HepG2 (cell line): ENCODE measurements around the gene ZFAND3. TPM values are rescaled to one million over a fixed set of nuclear protein-coding genes. Genes with fewer than 3 reads are reported as not detected.

ENCODE experiments used
- ATAC-seq: fragments of 200-7000 bp; cut with Tn5 transposase; 3 replicates; pipeline ENCODE4 v1.9.1; 2020; ENCODE audit warnings: mild to moderate bottlenecking, moderate library complexity
- BruUV-seq: library from RNA; stranded (reverse); fragments of 400-500 nt; replicated peaks from 2 replicates; lab custom pipeline; 2021; lab: Mats Ljungman, UMichigan
- CTCF ChIA-PET: fragments of 300-600 bp; formaldehyde crosslinking; extraction: SDS; loops from one replicate; lab custom pipeline; 2021; ENCODE audit warnings: low total read pairs, inconsistent platforms, low intra/inter-chr PET ratio; lab: Yijun Ruan, JAX
- POLR2A ChIA-PET: fragments of 350-600 bp; sonication (Branson Sonifier 250); formaldehyde crosslinking; loops from one replicate; lab custom pipeline; 2020; ENCODE audit warnings: antibody characterized with exemption, inconsistent platforms; lab: Yijun Ruan, JAX
- DNase-seq: peaks from one replicate; pipeline ENCODE4 v3.0.0-alpha.2; 2015; ENCODE audit warnings: low spot score
- FAIRE-seq: peaks from 3 replicates; lab custom pipeline; 2011; peaks lifted over from hg19 to GRCh38; lab: Jason Lieb, UNC
- H2AFZ ChIP-seq: one replicate; pipeline ENCODE4 v1.6.1; 2011; ENCODE audit warnings: low read length, inconsistent platforms
- H3K27ac ChIP-seq: fragments of 300-600 bp; 3 replicates; pipeline ENCODE4 v1.8.0; 2011; ENCODE audit warnings: mixed run types, mild to moderate bottlenecking, mixed read lengths, low read length, inconsistent platforms; ENCODE audit not compliant: insufficient read depth; ENCODE audit errors: extremely low read length
- H3K27me3 ChIP-seq, 2 experiments: fragments of 200-600 bp in 1 of 2; 2 replicates in 1 of 2; 3 replicates in 1 of 2; pipeline versions ENCODE4 v1.6.0 to v1.8.0; 2011; ENCODE audit warnings: low read length in 2 of 2, mild to moderate bottlenecking in 2 of 2, moderate library complexity in 2 of 2, inconsistent platforms in 1 of 2; ENCODE audit not compliant: insufficient read depth in 2 of 2, control insufficient read depth in 1 of 2
- H3K36me3 ChIP-seq, 2 experiments: fragments of 200-600 bp in 1 of 2; replicated peaks in 1 of 2; 2 replicates in 1 of 2; 3 replicates in 1 of 2; pipeline versions ENCODE4 v1.5.1 to v1.8.0; 2011; ENCODE audit warnings: low read length in 2 of 2, inconsistent platforms in 1 of 2; ENCODE audit not compliant: insufficient read depth in 2 of 2, control insufficient read depth in 1 of 2
- H3K4me1 ChIP-seq: 2 replicates; pipeline ENCODE4 v1.5.1; 2012; ENCODE audit warnings: low read length, inconsistent platforms; ENCODE audit not compliant: insufficient read depth
- H3K4me2 ChIP-seq: 2 replicates; pipeline ENCODE4 v1.6.0; 2011; ENCODE audit warnings: low read depth, low read length, inconsistent platforms
- H3K4me3 ChIP-seq, 3 experiments: fragments of 200-600 bp in 1 of 3; sonication (generic), shearing (Covaris generic) in 1 of 3; replicated peaks in 1 of 3; 2 replicates each; pipeline ENCODE4 v1.5.1; 2011 to 2016; ENCODE audit warnings: low read length in 3 of 3, inconsistent platforms in 2 of 3, low read depth in 2 of 3, mild to moderate bottlenecking in 2 of 3, control low read depth in 1 of 3, mixed read lengths in 1 of 3; ENCODE audit not compliant: insufficient read depth in 1 of 3
- H3K79me2 ChIP-seq: one replicate; pipeline ENCODE4 v1.6.1; 2011; ENCODE audit warnings: low read length, inconsistent platforms; ENCODE audit not compliant: insufficient read depth
- H3K9ac ChIP-seq: 2 replicates; pipeline ENCODE4 v1.6.0; 2011; ENCODE audit warnings: mild to moderate bottlenecking, low read depth, low read length, inconsistent platforms; ENCODE audit not compliant: insufficient read depth
- H3K9me3 ChIP-seq: 2 replicates; pipeline ENCODE4 v1.5.1; 2012; ENCODE audit warnings: mild to moderate bottlenecking, low read length
- H4K20me1 ChIP-seq: 2 replicates; pipeline ENCODE4 v1.6.0; 2011; ENCODE audit warnings: inconsistent platforms, mild to moderate bottlenecking, low read length, moderate library complexity; ENCODE audit not compliant: insufficient read depth
- ELF1 ChIP-seq: sonication (generic); formaldehyde crosslinking; IDR thresholded peaks from 2 replicates; pipeline ENCODE4 v1.4.0; 2020; ENCODE audit warnings: missing genetic modification reagents
- IRF2 ChIP-seq: IDR thresholded peaks from 2 replicates; pipeline ENCODE4 v1.6.1; 2018; ENCODE audit warnings: missing genetic modification reagents, missing compliant biosample characterization
- NKX3-1 ChIP-seq: sonication (generic); formaldehyde crosslinking; IDR thresholded peaks from 2 replicates; pipeline ENCODE4 v1.5.0; 2020; ENCODE audit warnings: missing genetic modification reagents
- SMAD9 ChIP-seq: sonication (generic); formaldehyde crosslinking; IDR thresholded peaks from 2 replicates; pipeline ENCODE4 v1.5.1; 2020; ENCODE audit warnings: mild to moderate bottlenecking, missing genetic modification reagents
- SOX5 ChIP-seq: IDR thresholded peaks from 2 replicates; pipeline ENCODE4 v1.6.1; 2016; ENCODE audit warnings: borderline replicate concordance
- ZNF260 ChIP-seq: sonication (generic); formaldehyde crosslinking; IDR thresholded peaks from 2 replicates; pipeline ENCODE4 v1.4.0; 2020; ENCODE audit warnings: missing genetic modification reagents, low read depth, mild to moderate bottlenecking, borderline replicate concordance
- ZNF776 ChIP-seq: sonication (generic); formaldehyde crosslinking; IDR thresholded peaks from 2 replicates; pipeline ENCODE4 v1.4.0; 2020; ENCODE audit warnings: mild to moderate bottlenecking, missing genetic modification reagents
- WGBS: methylation state at CpG from one replicate; pipeline ENCODE4 v1.1.6; 2017; ENCODE audit warnings: low lambda C conversion rate; 5-methylcytosine and 5-hydroxymethylcytosine counted together
- in situ Hi-C: cut with HindIII; loops from 2 replicates; pipeline ENCODE4 v1.10.0; 2017; ENCODE audit warnings: low pct_unique_long_range_greater_than_20kb; ENCODE audit not compliant: extremely low pct_ligation_motif_present
- intact Hi-C: fragments of 100-400 bp; cut with micrococcal nuclease; formaldehyde crosslinking; loops from one replicate; pipeline ENCODE4 v1.10.0; 2022; ENCODE audit not compliant: unreplicated experiment
- polyA plus RNA-seq, 8 experiments: library from polyadenylated mRNA; depleted of rRNA in 3 of 8; stranded (reverse) in 7 of 8; unstranded in 1 of 8; fragments of >200 nt; fragmentation: Illumina TruSeq in 4 of 8; extraction: Trizol in 4 of 8; gene quantifications; 2 replicates each; pipeline versions ENCODE4 v1.2.1 to v1.2.3, GENCODE V29; 2011 to 2016; ENCODE audit warnings: low read depth in 4 of 8, missing spikeins in 1 of 8, mixed read lengths in 1 of 8; ENCODE audit not compliant: insufficient read depth in 1 of 8
- total RNA-seq, 5 experiments: library from RNA; depleted of rRNA; stranded (reverse); fragments of >200 nt; fragmentation: Illumina TruSeq; extraction: Trizol; gene quantifications; 2 replicates each; pipeline ENCODE4 v1.2.3, GENCODE V29; 2016; ENCODE audit warnings: low read depth in 1 of 5
- TF ChIP-seq, protein P1 (sequence below): sonication (generic); formaldehyde crosslinking; IDR thresholded peaks from 2 replicates; pipeline ENCODE4 v1.5.0; 2020; ENCODE audit warnings: missing genetic modification reagents, mild to moderate bottlenecking, borderline replicate concordance
- TF ChIP-seq, protein P2 (sequence below): sonication (generic); formaldehyde crosslinking; IDR thresholded peaks from 2 replicates; pipeline ENCODE4 v1.4.0; 2020; ENCODE audit warnings: missing genetic modification reagents, borderline replicate concordance
- TF ChIP-seq, protein P3 (sequence below): sonication (generic); formaldehyde crosslinking; IDR thresholded peaks from 2 replicates; pipeline ENCODE4 v1.4.0; 2020; ENCODE audit warnings: missing genetic modification reagents

ZFAND3 gene
- total and polyA plus RNA-seq, 2 of the 13 experiments (the other 11 are each of a cell fraction or from before 2014, with no cell fraction given) = 16.4 to 17.1 TPM

DNA sequence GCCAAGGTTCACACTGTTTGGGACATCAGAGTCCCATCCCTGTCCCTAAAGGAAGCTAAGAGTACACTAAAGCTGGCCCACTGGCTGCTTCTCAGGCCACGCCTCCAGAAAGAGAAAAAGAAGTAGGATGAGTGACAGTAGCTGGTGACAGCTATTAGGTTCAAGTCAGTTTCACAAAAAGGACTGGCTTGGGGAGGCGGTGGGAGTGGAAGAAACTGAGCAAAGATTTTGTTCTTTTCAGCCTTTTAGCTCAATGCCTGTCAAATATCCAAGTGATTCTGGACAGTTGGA is 374.7 kb downstream of the ZFAND3 start:
- H3K9me3 ChIP-seq = no peaks in the 10 kb centered on the region
- POLR2A ChIA-PET = no interaction called here
- DNase-seq = no peak
- in situ Hi-C loops = no loop called here
- TF ChIP-seq, protein P1, sequence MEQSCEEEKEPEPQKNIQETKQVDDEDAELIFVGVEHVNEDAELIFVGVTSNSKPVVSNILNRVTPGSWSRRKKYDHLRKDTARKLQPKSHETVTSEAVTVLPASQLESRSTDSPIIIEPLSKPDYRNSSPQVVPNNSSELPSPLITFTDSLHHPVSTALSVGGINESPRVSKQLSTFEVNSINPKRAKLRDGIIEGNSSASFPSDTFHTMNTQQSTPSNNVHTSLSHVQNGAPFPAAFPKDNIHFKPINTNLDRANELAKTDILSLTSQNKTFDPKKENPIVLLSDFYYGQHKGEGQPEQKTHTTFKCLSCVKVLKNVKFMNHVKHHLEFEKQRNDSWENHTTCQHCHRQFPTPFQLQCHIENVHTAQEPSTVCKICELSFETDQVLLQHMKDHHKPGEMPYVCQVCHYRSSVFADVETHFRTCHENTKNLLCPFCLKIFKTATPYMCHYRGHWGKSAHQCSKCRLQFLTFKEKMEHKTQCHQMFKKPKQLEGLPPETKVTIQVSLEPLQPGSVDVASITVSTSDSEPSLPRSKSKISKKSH (CRISPR knock-in tag) = no peak
- TF ChIP-seq ZNF260 (CRISPR knock-in tag) (no peak), SOX5 (CRISPR knock-in tag) (no peak), ELF1 (CRISPR knock-in tag) (no peak), SMAD9 (CRISPR knock-in tag) (no peak), ZNF776 (CRISPR knock-in tag) (no peak), IRF2 (no peak), NKX3-1 (no peak)
- TF ChIP-seq, protein P2, sequence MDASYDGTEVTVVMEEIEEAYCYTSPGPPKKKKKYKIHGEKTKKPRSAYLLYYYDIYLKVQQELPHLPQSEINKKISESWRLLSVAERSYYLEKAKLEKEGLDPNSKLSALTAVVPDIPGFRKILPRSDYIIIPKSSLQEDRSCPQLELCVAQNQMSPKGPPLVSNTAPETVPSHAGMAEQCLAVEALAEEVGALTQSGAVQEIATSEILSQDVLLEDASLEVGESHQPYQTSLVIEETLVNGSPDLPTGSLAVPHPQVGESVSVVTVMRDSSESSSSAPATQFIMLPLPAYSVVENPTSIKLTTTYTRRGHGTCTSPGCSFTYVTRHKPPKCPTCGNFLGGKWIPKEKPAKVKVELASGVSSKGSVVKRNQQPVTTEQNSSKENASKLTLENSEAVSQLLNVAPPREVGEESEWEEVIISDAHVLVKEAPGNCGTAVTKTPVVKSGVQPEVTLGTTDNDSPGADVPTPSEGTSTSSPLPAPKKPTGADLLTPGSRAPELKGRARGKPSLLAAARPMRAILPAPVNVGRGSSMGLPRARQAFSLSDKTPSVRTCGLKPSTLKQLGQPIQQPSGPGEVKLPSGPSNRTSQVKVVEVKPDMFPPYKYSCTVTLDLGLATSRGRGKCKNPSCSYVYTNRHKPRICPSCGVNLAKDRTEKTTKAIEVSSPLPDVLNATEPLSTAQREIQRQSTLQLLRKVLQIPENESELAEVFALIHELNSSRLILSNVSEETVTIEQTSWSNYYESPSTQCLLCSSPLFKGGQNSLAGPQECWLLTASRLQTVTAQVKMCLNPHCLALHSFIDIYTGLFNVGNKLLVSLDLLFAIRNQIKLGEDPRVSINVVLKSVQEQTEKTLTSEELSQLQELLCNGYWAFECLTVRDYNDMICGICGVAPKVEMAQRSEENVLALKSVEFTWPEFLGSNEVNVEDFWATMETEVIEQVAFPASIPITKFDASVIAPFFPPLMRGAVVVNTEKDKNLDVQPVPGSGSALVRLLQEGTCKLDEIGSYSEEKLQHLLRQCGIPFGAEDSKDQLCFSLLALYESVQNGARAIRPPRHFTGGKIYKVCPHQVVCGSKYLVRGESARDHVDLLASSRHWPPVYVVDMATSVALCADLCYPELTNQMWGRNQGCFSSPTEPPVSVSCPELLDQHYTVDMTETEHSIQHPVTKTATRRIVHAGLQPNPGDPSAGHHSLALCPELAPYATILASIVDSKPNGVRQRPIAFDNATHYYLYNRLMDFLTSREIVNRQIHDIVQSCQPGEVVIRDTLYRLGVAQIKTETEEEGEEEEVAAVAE = no peak
- TF ChIP-seq, protein P3, sequence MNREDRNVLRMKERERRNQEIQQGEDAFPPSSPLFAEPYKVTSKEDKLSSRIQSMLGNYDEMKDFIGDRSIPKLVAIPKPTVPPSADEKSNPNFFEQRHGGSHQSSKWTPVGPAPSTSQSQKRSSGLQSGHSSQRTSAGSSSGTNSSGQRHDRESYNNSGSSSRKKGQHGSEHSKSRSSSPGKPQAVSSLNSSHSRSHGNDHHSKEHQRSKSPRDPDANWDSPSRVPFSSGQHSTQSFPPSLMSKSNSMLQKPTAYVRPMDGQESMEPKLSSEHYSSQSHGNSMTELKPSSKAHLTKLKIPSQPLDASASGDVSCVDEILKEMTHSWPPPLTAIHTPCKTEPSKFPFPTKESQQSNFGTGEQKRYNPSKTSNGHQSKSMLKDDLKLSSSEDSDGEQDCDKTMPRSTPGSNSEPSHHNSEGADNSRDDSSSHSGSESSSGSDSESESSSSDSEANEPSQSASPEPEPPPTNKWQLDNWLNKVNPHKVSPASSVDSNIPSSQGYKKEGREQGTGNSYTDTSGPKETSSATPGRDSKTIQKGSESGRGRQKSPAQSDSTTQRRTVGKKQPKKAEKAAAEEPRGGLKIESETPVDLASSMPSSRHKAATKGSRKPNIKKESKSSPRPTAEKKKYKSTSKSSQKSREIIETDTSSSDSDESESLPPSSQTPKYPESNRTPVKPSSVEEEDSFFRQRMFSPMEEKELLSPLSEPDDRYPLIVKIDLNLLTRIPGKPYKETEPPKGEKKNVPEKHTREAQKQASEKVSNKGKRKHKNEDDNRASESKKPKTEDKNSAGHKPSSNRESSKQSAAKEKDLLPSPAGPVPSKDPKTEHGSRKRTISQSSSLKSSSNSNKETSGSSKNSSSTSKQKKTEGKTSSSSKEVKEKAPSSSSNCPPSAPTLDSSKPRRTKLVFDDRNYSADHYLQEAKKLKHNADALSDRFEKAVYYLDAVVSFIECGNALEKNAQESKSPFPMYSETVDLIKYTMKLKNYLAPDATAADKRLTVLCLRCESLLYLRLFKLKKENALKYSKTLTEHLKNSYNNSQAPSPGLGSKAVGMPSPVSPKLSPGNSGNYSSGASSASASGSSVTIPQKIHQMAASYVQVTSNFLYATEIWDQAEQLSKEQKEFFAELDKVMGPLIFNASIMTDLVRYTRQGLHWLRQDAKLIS (CRISPR knock-in tag) = no peak
- TF ChIP-seq, all 625 proteins: peak for 0
- Histone ChIP-seq H3K9ac (no peak overlapping the region), H2AFZ (no peak overlapping the region), H3K27ac (no peak overlapping the region), H3K4me3 (no peak overlapping the region), H3K27me3 (no peaks in the 10 kb centered on the region), H3K4me2 (no peak overlapping the region), H3K4me1 (no peaks in the 10 kb centered on the region), H3K36me3 (no peaks in the 10 kb centered on the region), H4K20me1 (no peaks in the 10 kb centered on the region), H3K79me2 (no peaks in the 10 kb centered on the region)
- intact Hi-C loops = no loop called here
- BruUV-seq = no TSS peak
- 52% methylated on average over 2 of the region's 2 CpGs for WGBS
- CTCF ChIA-PET = no interaction called here
- no peak for FAIRE-seq
- no peak for ATAC-seq
